GM12878 (cell line): ENCODE data around the gene SMPX. TPM values are rescaled to one million over a fixed set of nuclear protein-coding genes. Genes with fewer than 3 reads are reported as not detected.

Experiments used
- ATAC-seq: fragments of 200-7000 bp; cut with Tn5 transposase; 3 replicates; pipeline ENCODE4 v1.9.1; 2020; ENCODE audit warnings: mild to moderate bottlenecking, moderate library complexity
- BruUV-seq: library from RNA; stranded (reverse); fragments of 400-500 nt; replicated peaks from 2 replicates; lab custom pipeline; 2021; lab: Mats Ljungman, UMichigan
- CTCF ChIA-PET: fragments of 300-600 bp; sonication (Branson Sonifier 250); formaldehyde crosslinking; extraction: SDS; loops from one replicate; lab custom pipeline; 2021; ENCODE audit warnings: inconsistent platforms; lab: Yijun Ruan, JAX
- POLR2A ChIA-PET: fragments of 350-600 bp; formaldehyde crosslinking; extraction: SDS; loops from one replicate; lab custom pipeline; 2021; ENCODE audit warnings: inconsistent platforms; lab: Charles Lee
- RAD21 ChIA-PET: fragments of 300-600 bp; sonication (Branson Sonifier 250); formaldehyde crosslinking; loops from one replicate; lab custom pipeline; 2023; ENCODE audit warnings: antibody characterized with exemption; ENCODE audit not compliant: unreplicated experiment; lab: Charles Lee
- SMC1A ChIA-PET: fragments of 300-600 bp; sonication (Branson Sonifier 250); formaldehyde crosslinking; loops from one replicate; lab custom pipeline; 2023; ENCODE audit not compliant: unreplicated experiment, uncharacterized antibody; lab: Charles Lee
- DNase-seq: peaks from one replicate; pipeline ENCODE4 v3.0.0-alpha.2; 2011; ENCODE audit warnings: low read depth, low spot score
- FAIRE-seq: peaks from 3 replicates; lab custom pipeline; 2011; peaks lifted over from hg19 to GRCh38; lab: Jason Lieb, UNC
- H2AFZ ChIP-seq: 2 replicates; pipeline ENCODE4 v1.6.0; 2011; ENCODE audit warnings: low read depth, low read length, control low read depth; ENCODE audit not compliant: control insufficient read depth
- H3K27ac ChIP-seq: 2 replicates; pipeline ENCODE4 v1.5.1; 2011; ENCODE audit warnings: control low read depth; ENCODE audit not compliant: control insufficient read depth, insufficient read depth
- H3K27me3 ChIP-seq, 2 experiments: replicated peaks in 1 of 2; 2 replicates each; pipeline versions ENCODE4 v1.6.0 to v1.6.1; 2011; ENCODE audit warnings: low read length in 1 of 2; ENCODE audit not compliant: control insufficient read depth in 2 of 2, insufficient read depth in 2 of 2
- H3K36me3 ChIP-seq, 2 experiments: 2 replicates each; pipeline ENCODE4 v1.5.1; 2011; ENCODE audit warnings: low read length in 1 of 2; ENCODE audit not compliant: control insufficient read depth in 2 of 2, insufficient read depth in 2 of 2
- H3K4me1 ChIP-seq: 2 replicates; pipeline ENCODE4 v1.6.1; 2011; ENCODE audit warnings: mild to moderate bottlenecking, low read length, moderate library complexity, mixed read lengths; ENCODE audit not compliant: control insufficient read depth, insufficient read depth
- H3K4me2 ChIP-seq: 2 replicates; pipeline ENCODE4 v1.6.0; 2011; ENCODE audit warnings: control low read depth; ENCODE audit not compliant: control insufficient read depth, insufficient read depth
- H3K4me3 ChIP-seq: fragments of 200-600 bp; sonication (generic); 2 replicates; pipeline ENCODE4 v1.5.1; 2016
- H3K79me2 ChIP-seq: 2 replicates; pipeline ENCODE4 v1.6.0; 2011; ENCODE audit warnings: low read length; ENCODE audit not compliant: control insufficient read depth, insufficient read depth
- H3K9ac ChIP-seq: 2 replicates; pipeline ENCODE4 v1.8.0; 2011; ENCODE audit warnings: low read length, control low read depth, mixed read lengths; ENCODE audit not compliant: control insufficient read depth, insufficient read depth
- H3K9me3 ChIP-seq: replicated peaks from 3 replicates; pipeline ENCODE4 v1.5.1; 2011; ENCODE audit warnings: mild to moderate bottlenecking, low read length; ENCODE audit not compliant: control insufficient read depth, insufficient read depth
- H4K20me1 ChIP-seq: 2 replicates; pipeline ENCODE4 v1.6.0; 2011; ENCODE audit not compliant: control insufficient read depth, insufficient read depth
- BHLHE40 ChIP-seq, 2 experiments: fragments of 450-650 bp in 1 of 2; IDR thresholded peaks; 2 replicates each; pipeline ENCODE4 v1.6.1; 2011 to 2017; ENCODE audit warnings: low read depth in 2 of 2, borderline replicate concordance in 1 of 2, improper control_type of control experiment in 1 of 2, low read length in 1 of 2, mild to moderate bottlenecking in 1 of 2
- CREB1 ChIP-seq: IDR thresholded peaks from 2 replicates; pipeline ENCODE4 v1.6.1; 2012; ENCODE audit warnings: low read depth, mild to moderate bottlenecking, inconsistent platforms
- GABPA ChIP-seq: IDR thresholded peaks from 2 replicates; pipeline ENCODE4 v1.6.1; 2014; ENCODE audit warnings: antibody characterized with exemption, low read depth, mild to moderate bottlenecking, inconsistent platforms
- MAX ChIP-seq: IDR thresholded peaks from 2 replicates; pipeline ENCODE4 v1.6.1; 2012; ENCODE audit warnings: low read depth, low read length, improper control_type of control experiment
- NKRF ChIP-seq: fragments of 450-650 bp; conservative IDR thresholded peaks from 2 replicates; pipeline ENCODE4 v1.6.1; 2017; ENCODE audit warnings: mild to moderate bottlenecking, moderate library complexity
- TAF1 ChIP-seq: IDR thresholded peaks from 2 replicates; pipeline ENCODE4 v1.6.1; 2011; ENCODE audit warnings: mild to moderate bottlenecking, low read depth, low read length, borderline replicate concordance
- TARDBP ChIP-seq: IDR thresholded peaks from 2 replicates; pipeline ENCODE4 v1.6.1; 2016; ENCODE audit warnings: borderline replicate concordance
- ZBTB11 ChIP-seq: fragments of 450-650 bp; formaldehyde crosslinking; IDR thresholded peaks from 2 replicates; pipeline ENCODE4 v1.5.0; 2022; ENCODE audit warnings: mild to moderate bottlenecking, missing genetic modification characterization
- ZBTB4 ChIP-seq: fragments of 450-650 bp; formaldehyde crosslinking; IDR thresholded peaks from 2 replicates; pipeline ENCODE4 v1.4.0; 2022; ENCODE audit warnings: mild to moderate bottlenecking, moderate library complexity
- ZNF207 ChIP-seq: fragments of 450-650 bp; IDR thresholded peaks from 2 replicates; pipeline ENCODE4 v1.6.1; 2014; ENCODE audit warnings: antibody characterized with exemption, mild to moderate bottlenecking, borderline replicate concordance
- in situ Hi-C: fragments of 300-500 bp; cut with MboI; formaldehyde crosslinking; loops from 9 replicates; pipeline ENCODE4 v1.14.3; 2018; ENCODE audit warnings: mixed read lengths
- intact Hi-C: fragments of 100-400 bp; cut with micrococcal nuclease; formaldehyde crosslinking; loops from one replicate; pipeline ENCODE4 v1.14.2; 2022; ENCODE audit not compliant: unreplicated experiment
- polyA plus RNA-seq, 11 experiments: library from polyadenylated mRNA; depleted of rRNA in 4 of 11; unstranded in 6 of 11; stranded (reverse) in 5 of 11; fragments of >200 nt; fragmentation: Nextera tagmentation in 4 of 11; fragmentation: Illumina TruSeq in 1 of 11; extraction: Ambion mirVana in 4 of 11; extraction: Trizol in 1 of 11; gene quantifications; 1 replicate in 1 of 11; 2 replicates in 10 of 11; pipeline versions ENCODE4 v1.2.1 to v1.2.3, GENCODE V29; 2011 to 2016; ENCODE audit warnings: inconsistent platforms in 2 of 11, missing spikeins in 2 of 11, low read depth in 1 of 11
- total RNA-seq, 4 experiments: library from RNA; depleted of rRNA in 3 of 4; stranded (reverse); fragments of >200 nt in 3 of 4; fragmentation: Illumina TruSeq in 1 of 4; extraction: Trizol in 1 of 4; gene quantifications; 2 replicates each; pipeline versions ENCODE4 v1.2.1 to v1.2.3, GENCODE V29; 2013 to 2021
- TF ChIP-seq, protein P1 (sequence below): fragments of 450-650 bp; IDR thresholded peaks from 2 replicates; pipeline ENCODE4 v1.6.1; 2017; ENCODE audit warnings: mild to moderate bottlenecking, low read depth, inconsistent platforms; ENCODE audit not compliant: poor library complexity, severe bottlenecking

Gene SMPX
- total and polyA plus RNA-seq, 10 of the 15 experiments (the other 5 are each of a cell fraction or from before 2014, with no cell fraction given) = 0.08 to 0.09 TPM; not detected in 8

DNA sequence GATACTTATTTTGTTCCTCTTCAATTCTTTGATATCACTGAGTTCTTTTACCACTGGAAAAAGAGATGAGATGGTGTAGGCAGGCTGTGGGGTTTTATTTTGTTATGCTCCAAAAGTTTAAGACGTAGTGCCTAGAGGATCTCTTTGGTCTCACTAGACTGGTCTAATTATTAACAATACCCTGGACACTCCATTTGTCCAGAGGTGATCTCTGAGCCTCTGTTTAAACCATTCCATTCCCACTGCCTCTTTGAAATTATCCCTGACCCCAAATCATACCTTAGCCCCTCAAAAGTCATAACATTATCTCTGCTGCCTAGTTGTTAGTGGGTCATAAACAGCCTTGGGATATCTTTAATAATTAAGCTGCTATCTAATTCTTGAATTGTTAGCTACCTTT lies 24.2 kb downstream of the SMPX start (continued):
- no peak for TF ChIP-seq ZBTB11 (CRISPR knock-in tag)
- TF ChIP-seq, protein P1, sequence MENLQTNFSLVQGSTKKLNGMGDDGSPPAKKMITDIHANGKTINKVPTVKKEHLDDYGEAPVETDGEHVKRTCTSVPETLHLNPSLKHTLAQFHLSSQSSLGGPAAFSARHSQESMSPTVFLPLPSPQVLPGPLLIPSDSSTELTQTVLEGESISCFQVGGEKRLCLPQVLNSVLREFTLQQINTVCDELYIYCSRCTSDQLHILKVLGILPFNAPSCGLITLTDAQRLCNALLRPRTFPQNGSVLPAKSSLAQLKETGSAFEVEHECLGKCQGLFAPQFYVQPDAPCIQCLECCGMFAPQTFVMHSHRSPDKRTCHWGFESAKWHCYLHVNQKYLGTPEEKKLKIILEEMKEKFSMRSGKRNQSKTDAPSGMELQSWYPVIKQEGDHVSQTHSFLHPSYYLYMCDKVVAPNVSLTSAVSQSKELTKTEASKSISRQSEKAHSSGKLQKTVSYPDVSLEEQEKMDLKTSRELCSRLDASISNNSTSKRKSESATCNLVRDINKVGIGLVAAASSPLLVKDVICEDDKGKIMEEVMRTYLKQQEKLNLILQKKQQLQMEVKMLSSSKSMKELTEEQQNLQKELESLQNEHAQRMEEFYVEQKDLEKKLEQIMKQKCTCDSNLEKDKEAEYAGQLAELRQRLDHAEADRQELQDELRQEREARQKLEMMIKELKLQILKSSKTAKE = no peak

GRCh38 chrX:21730026-21730425 lies 27.9 kb downstream of the SMPX start:
- Histone ChIP-seq H3K4me1 (no peaks in the 10 kb centered on the region), H4K20me1 (no peaks in the 10 kb centered on the region), H2AFZ (no peak overlapping the region), H3K4me2 (no peak overlapping the region), H3K36me3 (no peaks in the 10 kb centered on the region), H3K9ac (no peak overlapping the region), H3K27ac (no peak overlapping the region), H3K9me3 (no peaks in the 10 kb centered on the region), H3K4me3 (no peak overlapping the region), H3K79me2 (no peaks in the 10 kb centered on the region), H3K27me3 (no peaks in the 10 kb centered on the region)
- BruUV-seq = no TSS peak
- ChIA-PET RAD21 (no interaction called here), CTCF (no interaction called here), SMC1A (no interaction called here), POLR2A (no interaction called here)
- no peak for TF ChIP-seq ZNF207
- TF ChIP-seq GABPA = no peak
- TF ChIP-seq CREB1 = no peak
- TF ChIP-seq ZBTB4 (CRISPR knock-in tag) = no peak
- no peak for TF ChIP-seq BHLHE40 (IDR thresholded peaks at IDR 0.05; ENCODE audit: borderline replicate concordance in 1 of 2, low read depth in 2 of 2, low read length in 1 of 2)
- TF ChIP-seq TAF1 = no peak
- no peak for TF ChIP-seq MAX
- no peak for TF ChIP-seq NKRF
- no peak for TF ChIP-seq TARDBP
- in situ Hi-C loops (no loop called here), intact Hi-C loops (loop anchor here (10.0 kb wide), 1 partner anchor 245 kb away; no protein-coding TSS in a partner anchor)
- DNase-seq (no peak), FAIRE-seq (no peak), ATAC-seq (no peak)
